GM12874 (cell line): Measurements from ENCODE around the gene C3orf18.
A peak's percentile ranks its signal among the peaks of the same experiment; 100 is the strongest.

Source experiments
- TF ChIP-seq, protein P1 (sequence below): IDR thresholded peaks from 2 replicates; pipeline ENCODE4 v1.5.1; 2011; ENCODE audit warnings: low read depth, mild to moderate bottlenecking, control low read depth, low read length, moderate library complexity; ENCODE audit not compliant: insufficient read depth

C3orf18 gene

DNA sequence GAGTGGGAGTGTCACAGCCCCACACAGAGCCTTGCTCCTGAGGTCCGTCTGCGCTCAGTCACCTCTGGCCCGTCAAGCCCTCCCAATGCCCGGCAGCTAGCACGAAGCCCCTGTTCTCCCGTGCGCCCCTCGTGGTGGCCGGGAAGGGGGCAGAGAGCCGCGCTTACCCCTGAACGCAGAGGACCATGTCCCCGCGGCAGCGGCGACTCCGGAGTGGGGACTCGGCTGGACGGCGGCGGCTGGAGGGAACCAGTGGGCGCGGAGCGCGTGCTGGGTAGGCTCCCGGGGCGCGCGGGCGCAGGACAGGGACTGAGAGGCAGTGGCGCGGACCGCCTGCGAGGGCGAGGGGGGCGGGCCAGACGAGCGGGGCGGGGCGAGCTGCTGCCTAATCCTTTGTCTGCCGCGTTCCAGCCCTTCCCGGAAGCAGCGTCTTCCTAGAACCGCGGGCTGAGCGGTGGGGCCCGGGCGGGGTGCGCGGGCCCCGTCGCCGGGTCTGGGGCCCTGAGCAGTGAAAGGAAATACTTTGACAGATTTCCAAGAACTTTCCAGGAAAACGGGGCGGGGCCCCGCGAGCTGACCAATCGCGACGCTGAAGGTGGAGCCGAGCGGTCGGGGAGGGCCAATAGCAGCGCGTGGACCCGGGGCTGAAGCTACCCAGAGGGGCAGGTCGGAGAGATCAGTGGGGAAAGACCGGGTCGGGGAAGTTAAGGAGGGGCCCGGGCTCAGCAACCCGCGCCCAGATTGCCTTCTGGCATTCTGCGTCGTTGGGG lies 44.1 kb upstream of the C3orf18 start, which contains the start of gene CISH:
TSS of gene CISH (minus strand) at position 311 of the 770 bp plus-strand sequence. CDS start at position 187, 124 bp downstream.
- TF ChIP-seq, protein P1, sequence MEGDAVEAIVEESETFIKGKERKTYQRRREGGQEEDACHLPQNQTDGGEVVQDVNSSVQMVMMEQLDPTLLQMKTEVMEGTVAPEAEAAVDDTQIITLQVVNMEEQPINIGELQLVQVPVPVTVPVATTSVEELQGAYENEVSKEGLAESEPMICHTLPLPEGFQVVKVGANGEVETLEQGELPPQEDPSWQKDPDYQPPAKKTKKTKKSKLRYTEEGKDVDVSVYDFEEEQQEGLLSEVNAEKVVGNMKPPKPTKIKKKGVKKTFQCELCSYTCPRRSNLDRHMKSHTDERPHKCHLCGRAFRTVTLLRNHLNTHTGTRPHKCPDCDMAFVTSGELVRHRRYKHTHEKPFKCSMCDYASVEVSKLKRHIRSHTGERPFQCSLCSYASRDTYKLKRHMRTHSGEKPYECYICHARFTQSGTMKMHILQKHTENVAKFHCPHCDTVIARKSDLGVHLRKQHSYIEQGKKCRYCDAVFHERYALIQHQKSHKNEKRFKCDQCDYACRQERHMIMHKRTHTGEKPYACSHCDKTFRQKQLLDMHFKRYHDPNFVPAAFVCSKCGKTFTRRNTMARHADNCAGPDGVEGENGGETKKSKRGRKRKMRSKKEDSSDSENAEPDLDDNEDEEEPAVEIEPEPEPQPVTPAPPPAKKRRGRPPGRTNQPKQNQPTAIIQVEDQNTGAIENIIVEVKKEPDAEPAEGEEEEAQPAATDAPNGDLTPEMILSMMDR = peak; percentile 77

DNA sequence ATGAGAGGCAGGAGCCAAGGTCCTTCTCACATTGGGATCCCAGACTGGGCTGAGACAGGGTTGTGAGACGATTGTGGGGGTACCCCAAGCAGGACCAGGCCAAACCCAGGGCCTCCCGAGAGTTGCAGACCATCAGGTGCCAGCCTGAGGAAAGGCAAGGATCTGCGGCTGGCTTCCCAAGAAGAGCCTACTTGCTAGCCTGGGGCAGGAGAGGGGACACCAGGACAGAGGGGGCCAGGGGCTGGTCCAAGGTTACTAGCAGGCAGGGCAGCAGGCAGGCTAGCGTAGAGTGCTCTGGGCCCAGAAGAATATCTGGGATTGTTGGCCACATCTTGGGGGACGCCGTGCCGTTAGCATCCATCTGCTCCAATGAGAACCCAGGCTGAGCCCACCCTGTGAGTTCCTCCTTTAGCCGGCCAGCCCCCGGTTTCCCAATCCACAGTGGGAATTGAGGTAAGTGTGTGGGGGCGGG lies 43.5 kb upstream of the C3orf18 start:
- TF ChIP-seq, protein P1 = no peak

DNA sequence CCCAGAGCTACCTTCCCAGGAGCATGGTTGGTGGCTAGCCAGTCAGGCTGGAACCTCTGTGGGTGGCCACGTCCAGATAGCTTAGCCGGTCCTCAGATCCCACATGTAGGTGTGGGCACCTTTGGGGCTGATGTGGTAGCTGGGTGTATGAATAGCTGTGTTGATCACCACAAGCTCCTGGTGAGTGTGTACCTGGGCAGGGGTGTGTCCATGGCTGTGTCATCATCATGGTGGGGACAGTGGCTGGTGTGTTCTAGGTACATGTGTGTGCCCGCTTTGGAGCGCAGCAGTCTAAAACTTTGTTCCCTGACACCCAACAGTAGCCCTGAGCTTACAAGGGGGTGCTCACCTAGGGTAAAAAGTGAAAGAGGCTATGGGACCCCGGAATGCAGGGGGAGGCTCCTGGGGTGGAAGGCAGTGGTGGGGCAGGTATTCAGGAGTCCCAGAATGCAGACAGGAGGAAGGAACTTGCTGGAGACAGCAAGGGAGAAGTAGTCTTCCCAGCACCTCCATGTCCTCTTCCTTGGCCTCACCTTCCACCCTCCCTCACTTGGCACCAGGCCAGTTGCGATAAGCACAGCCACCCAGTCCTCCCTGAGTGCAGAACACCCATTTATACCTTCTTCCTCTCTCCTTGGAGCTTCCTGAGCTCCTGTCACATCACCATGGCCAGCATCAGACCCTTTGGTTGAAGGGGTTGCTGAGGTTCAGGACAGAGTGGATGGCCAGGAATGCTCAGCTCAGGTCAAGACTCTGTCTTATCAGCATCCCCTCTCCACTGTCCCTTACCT lies 42.8 kb upstream of the C3orf18 start:
- TF ChIP-seq, protein P1 = no peak

DNA sequence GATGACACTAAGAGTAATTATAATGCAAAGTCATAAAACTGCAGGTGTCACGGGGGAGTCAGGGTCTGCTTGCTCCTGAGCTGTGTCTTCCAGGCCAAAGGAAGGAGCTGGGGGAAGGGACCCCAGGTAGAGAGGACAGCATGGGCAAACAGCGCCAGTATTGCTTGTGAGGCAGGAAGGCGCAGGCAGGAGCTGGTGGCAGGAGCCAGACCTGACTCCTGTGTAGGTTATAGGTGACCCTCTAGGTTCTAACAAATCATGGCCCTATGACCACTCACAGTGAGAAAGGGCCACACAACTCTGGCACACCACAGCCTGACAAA lies 42.2 kb upstream of the C3orf18 start:
- TF ChIP-seq, protein P1 = no peak

DNA sequence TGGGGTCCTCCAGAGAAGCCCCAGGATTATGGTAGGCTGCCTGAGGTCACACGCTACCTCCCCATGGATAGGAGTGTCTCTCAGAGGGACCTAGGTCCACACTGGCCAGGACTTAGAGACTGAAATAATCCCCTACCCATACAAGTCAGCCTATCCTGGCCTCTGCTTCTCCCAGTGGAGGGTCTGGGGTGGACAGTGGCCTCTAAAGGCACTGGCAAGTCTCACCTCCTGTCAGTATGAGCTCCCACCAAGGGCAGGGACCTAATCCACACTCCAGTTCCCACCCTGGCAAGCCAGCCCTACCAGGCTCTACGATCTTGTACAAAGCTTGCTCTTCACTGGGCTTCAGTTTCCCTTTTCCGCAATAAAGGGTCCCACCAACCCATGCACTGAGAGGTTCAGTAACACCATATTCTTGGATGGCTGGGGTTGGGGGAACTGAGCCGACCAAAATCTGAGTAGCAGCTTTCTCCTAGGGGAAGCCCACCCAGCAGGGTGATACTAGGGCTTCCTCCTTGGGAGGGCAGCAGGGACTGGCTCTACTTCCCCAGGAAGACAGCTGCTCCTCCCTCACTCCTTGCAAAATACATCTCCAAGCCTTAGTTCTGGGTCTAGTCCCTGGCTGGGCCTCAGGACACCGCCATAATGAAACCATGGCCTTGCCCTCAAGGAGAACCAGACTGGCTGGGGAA lies 41.7 kb upstream of the C3orf18 start:
- TF ChIP-seq, protein P1 = no peak

DNA sequence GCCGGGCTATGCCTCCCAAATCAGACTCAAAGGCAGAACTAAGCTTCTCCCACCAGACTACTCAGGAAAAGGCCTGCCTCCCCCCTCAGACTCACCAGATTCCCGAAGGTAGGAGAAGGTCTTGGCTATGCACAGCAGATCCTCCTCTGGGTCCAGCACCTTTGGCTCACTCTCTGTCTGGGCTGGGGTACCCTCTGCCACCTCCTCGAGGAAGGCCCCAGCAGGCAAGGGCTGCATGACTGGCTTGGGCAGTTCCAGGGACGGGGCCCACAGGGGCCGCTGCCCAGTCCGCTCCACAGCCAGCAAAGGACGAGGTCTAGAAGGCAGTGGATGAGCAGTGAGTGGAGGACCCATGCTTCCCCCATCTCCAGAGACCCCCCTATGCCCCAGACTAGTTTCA lies 40.7 kb upstream of the C3orf18 start:
- TF ChIP-seq, protein P1 = no peak

DNA sequence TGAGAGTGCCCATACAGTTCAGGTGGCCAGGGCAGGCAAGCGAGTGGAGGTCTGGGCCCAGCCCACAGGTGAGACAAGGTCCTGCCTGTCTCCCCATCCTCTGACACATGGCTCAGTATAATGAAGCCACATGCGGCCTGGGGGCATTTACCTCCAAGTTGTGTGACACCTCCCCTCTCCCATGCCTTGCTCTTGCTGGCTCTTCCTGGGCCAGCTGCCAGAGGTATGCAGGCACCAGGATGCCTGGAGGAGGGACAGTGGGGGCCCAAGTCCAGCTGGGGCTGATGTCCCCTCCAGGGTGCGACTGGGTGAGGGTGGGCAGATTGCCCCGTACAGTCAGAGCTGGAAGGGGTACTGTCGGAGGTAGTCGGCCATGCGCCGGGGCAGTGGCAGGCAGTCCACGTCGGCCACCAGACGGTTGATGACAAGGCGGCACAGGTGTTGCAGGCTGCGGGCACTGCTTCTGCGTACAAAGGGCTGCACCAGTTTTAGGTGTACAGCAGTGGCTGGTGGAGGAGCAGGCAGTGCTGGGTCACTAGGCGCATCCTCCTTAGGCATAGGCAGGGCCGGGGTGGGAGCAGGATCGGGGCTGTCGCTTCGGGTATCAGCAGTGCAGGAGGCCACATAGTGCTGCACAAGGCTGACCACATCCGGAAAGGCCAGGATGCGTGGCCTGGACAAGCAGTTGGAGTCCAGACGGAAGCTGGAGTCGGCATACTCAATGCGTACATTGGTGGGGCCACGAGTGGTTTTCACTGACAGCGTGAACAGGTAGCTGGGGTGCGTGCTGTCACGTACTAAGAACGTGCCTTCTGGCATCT lies 39.9 kb upstream of the C3orf18 start:
- TF ChIP-seq, protein P1 = no peak
